HG03135 (cell line): ENCODE results near the gene TEDDM1.

Experiments used
- ATAC-seq: cut with Tn5 transposase; IDR thresholded peaks from one replicate; pipeline ENCODE4 v1.9.1; 2021; ENCODE audit warnings: mild to moderate bottlenecking, moderate library complexity; ENCODE audit not compliant: unreplicated experiment

Gene TEDDM1

DNA sequence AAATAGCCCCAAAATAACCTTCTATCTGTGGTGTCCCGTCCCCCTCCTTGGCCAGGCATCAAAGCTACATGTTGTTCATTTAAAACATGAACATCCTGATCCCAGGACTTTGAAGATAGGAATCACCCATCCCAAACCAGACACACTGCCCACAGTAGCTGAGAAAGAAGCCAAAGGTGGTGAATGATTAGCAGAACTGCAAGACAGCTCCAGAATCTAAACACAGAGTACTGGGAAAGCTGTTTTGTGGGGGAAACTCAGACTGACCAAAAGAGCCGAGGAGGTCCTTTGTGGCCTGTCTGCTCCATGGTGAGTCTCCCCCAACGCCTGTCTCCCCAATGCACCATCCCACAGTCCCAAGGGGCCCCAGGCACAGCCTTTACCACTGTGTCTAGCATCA lies 7.3 kb upstream of the TEDDM1 start:
- no peak for ATAC-seq

DNA sequence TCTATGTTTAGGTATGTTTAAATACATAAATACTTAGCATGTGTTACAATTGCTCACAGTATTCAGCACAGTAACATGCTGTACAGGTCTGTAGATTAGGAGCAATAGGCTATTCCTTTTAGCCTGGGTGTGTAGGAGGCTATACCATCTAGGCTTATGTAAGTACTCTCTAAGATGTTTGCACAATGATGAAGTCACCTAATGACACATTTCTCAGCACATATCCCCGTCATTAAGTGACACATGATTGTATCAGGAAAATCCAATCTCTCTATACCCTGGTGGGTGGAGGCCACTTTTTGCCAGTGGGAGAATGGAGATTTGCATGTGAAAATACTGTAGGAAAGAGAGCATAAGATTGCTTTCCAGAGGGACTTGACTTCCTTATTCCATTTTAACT lies 5.5 kb upstream of the TEDDM1 start:
- ATAC-seq, result no peak

GRCh38 chr1:182405578-182405977 lies 5.1 kb upstream of the TEDDM1 start:
- ATAC-seq, result no peak

DNA sequence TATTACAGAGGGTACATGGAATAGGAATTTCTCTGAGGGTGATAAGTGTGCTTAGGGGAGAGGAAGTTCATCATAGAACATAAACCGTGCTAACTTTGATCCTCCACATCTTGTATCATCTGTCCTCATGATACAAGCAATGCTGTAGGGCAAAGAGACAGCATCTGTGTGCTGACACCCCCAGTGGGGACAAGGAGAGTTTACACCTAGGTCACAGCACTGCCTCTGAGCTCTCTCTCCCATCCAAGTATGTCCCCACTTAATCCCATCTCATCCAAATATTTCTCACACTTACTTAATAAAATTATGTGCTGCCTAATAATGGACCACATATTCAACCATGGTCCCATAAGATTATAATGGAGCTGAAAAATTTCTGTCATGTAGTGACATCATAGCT lies 4.3 kb upstream of the TEDDM1 start:
- no peak for ATAC-seq

- ATAC-seq, result no peak
Measured at GRCh38 chr1:182397653-182398393, 2.6 kb downstream of the TEDDM1 start.

- no peak for ATAC-seq
Measured at GRCh38 chr1:182395906-182396305, 4.6 kb downstream of the TEDDM1 start.

DNA sequence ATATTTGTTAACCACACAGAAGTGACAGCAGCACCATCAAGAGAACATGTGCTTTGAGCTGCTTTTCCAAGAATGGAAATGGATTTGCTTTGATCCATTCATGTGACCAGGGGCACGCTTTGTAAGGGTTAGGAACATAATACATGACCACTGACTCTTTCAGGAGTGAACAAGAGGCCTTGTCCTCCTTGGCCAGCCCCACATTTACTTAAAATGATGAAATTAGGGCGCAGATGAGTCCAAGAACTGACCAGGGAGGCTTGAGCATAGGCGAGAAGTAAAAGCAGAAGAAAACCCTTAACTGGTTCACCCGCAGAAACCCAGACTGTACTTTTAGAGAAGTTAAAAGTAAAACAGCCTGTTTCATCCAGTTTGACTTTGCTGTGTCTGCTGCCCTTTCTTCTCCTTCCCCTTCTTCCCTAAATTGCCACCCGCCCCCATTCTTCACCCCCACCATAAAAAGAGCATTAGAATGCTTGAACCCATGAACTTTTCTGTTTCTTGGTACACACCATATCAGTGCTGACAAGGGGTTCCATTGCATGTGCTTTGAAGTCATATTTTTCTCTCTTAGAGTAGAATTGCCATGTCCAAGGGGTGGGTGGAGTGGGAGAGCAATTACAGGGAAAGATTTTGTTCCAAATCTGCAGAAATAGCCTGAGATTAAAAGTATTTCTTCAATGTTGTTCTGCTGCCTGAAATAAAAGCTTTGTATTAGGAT lies 6.3 kb downstream of the TEDDM1 start:
- no peak for ATAC-seq

DNA sequence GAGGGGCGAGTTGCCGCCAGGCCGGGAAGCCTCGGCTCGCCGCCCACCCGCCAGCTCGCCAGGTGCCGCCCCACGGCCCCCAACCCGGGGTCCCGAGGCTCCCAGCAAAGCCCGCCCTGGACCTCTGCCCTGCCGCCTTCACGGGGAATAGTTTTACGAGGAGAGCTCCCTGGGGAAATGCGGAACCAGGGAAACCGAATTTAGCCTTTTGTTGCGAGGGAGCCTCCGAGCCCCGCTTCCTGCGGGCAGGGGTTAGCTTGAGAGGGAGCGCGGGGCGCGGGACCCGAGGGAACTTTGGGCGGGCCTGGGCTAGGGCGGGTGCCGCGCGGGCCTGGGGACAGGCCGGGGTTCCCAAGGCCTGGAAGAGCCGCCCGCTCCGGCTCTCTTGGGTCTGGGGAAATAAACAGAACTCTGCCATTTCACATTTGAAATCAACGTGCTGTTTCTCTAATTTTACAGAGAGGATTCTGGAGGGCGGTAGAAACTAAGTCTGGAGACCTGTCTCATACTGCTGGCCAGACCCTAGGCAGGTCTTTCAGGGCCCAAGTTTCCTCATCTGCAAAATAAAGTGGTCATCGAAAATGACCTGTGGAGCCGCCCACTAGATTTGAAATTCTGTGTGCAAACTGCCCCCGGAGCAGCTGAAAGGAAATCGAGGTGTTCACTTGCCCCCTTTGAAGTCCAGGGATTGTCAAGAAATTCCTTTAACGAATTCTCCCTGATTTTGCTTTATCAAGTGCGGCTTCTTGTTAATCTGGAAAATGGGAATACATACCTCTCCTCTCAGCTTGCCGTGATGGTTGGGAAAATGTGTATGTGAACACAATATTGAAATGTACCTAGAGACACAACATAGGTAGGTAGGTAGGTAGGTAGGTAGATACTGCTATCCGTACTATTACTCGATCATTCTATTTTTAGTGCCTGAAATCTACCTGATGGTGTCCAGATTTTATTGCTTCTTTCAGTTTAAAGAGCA lies 8.1 kb downstream of the TEDDM1 start:
- peak; percentile 2 for ATAC-seq

GRCh38 chr1:182391362-182392049 lies 9.0 kb downstream of the TEDDM1 start, which contains the start of gene GLUL:
TSS of gene GLUL (minus strand) at chr1:182391790. CDS start at chr1:182388737, 3,053 bp downstream.
- ATAC-seq, result peak; percentile 74

GRCh38 chr1:182391028-182391361 lies 9.5 kb downstream of the TEDDM1 start:
- ATAC-seq, result no peak

GRCh38 chr1:182389619-182390047 lies 10.8 kb downstream of the TEDDM1 start:
- ATAC-seq, result no peak

DNA sequence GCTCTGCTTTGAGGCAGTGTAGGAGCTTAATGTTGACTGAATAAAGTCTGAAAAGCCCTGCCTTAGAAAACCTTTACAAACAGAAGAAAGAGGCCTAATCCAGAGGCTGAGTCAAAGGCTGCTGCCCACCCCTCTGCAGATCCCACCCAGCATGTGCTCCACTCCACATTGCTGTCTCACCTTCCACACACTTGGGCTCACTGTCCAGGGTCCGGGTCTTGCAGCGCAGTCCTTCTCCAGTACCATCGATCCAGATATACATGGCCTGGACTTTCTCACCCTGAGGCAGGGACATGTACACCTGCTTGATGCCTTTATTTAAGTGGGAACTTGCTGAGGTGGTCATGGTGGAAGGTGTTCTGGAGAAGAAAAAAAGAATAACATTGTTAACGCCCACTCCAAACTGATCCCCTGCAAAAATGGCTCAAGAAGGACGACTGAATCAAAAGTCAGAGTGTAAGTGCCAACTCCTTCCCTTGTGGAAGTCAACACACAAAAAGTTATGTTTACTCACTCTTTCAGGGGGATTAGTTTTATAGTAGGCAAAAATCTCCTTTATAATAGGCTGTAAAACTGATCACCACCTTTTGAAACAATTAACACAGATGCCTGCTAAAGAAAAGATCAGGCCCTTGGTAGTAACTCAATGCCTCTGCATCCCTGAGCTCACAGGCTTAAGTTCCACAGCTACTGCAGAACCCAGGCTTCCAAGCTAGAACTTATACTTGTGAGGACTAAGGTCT lies 11.9 kb downstream of the TEDDM1 start:
- no peak for ATAC-seq

- ATAC-seq, result no peak
Measured at GRCh38 chr1:182387566-182387965, 12.9 kb downstream of the TEDDM1 start.

DNA sequence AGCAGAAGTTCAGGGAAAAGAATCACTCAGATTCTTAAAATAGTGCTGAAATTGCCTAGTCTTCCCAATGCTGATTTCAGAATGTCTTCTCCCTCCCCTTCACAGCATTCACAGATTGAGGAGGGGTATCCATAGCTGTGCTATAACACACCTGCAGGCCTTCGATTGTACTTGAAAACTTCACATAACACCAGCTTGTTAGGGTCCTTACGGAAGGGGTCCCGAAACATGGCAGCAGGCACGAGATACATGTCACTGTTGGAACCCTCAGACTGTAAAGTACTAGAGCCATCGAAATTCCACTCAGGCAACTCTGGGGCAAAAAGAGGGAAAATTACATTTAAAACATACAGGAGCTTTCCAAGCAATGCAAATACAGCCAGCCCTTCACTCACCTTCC lies 13.5 kb downstream of the TEDDM1 start:
- ATAC-seq, result no peak

DNA sequence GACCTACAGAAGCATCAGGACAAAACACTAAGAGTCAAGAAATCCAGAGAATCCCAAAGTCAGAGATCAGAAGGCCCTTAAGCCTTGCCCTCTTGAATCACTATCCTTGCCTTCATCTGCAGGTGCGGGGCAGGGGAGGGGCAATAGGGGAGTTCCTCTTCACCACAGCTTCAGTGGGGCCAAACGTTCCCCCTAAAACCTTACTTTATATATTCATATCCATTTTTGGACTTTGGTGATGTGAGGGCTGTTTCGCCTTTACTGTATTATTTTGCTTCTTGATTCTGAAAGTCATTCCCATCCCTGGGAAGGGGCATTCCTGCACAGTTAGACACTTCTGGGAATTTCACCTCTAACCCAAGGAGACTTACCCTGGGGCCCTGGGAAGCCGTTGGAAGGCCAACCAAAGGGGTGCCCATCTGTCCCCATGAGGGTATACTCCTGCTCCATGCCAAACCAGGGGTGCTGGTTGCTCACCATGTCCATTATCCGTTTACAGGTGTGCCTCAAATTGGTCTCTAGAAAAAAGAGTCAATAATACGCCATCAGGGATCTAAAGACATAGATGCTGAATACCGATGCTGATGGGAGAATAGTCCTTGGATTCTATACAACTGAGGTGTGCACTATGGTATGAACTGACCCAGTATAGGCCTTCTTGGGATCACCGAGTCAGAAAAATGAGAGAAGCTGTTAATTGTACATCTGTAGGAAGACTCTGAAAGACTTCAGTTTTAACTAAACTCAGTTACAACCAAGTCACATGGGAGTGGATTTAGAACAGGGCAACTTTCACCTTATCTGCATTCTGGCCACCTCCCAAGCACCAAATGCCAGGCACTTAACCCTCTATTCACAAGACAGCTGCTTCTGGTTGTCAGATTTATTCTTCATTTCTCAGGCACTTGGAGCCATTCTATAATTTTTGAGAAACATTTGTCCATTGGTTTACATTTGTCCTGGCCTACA lies 14.3 kb downstream of the TEDDM1 start:
- ATAC-seq, result no peak

- ATAC-seq, result no peak
Measured at GRCh38 chr1:182384387-182384960, 16.0 kb downstream of the TEDDM1 start.

DNA sequence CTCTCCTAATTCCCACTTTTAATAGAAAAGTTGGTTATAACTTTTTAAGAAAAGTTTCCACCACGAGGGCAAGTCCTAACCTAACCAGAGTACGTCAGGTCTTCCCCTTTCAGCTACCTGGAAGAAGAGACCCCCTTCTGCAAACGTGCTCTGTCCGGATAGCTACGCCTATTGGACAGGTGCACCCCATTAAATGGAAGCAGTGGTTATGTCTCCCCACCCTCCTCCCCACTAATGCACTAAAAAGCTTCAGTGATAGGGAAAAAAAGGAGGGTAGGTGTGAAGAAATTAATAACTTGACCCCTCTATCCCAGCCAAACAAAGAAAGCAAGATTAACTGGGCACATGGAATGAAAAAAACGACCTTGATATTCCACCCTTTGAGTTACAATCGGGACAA lies 16.5 kb downstream of the TEDDM1 start:
- no peak for ATAC-seq

GRCh38 chr1:182383037-182383661 lies 17.3 kb downstream of the TEDDM1 start:
- ATAC-seq, result no peak
